ENCODE data around the gene FBXW5. TPM values are rescaled to one million over a fixed set of nuclear protein-coding genes. Genes with fewer than 3 reads are reported as not detected.

FBXW5 gene
- total RNA-seq, 2 donors from 2014 or later = 199 to 304 TPM

DNA sequence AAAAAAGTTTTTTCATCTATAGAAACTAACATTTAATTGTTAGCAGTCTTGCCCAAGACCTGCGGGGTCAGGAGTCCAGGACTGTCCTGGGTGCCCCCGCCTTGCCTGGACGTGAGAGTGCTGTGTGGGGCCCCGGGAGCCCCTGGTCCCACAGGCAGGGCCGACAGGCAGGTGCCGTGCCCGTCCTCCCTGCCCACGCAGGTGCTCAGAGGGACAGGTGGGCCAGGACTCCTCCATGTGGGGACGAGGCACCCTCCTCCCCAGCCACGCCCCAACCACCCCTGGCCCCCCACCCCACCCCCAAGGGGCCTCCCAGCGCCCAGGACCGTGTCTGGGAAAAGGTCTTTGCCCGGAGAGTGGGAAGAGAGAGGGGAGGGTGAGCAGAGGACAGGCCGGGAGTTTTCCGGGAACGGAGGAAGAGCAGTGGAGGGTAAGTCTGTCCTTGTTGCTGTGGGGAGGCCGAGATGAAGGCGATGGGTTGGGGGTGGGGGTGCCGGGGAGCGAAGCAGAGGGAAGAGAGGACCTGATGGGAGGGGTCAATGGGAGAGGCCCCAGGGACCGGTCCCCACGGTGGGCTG is 4.8 kb upstream of the FBXW5 start:
- Histone ChIP-seq H3K4me1 (replicated peaks) (no peaks in the 10 kb centered on the region), H3K9me3 (no peaks in the 10 kb centered on the region), H3K4me3 (peak overlapping the region; percentile 58 to 61), H3K36me3 (no peaks in the 10 kb centered on the region), H3K27ac (peak overlapping the region; percentile 83 to 86), H3K27me3 (replicated peaks; ENCODE audit: insufficient read depth) (no peaks in the 10 kb centered on the region)
- DNase-seq (ENCODE audit: low spot score) = no peak
- 14% methylated on average over 22 of the region's 22 CpGs for WGBS
- no peak for TF ChIP-seq POLR2A (IDR thresholded peaks at IDR 0.05)
- TF ChIP-seq POLR2AphosphoS5 (IDR thresholded peaks at IDR 0.05) = no peak
- TF ChIP-seq, protein P1, sequence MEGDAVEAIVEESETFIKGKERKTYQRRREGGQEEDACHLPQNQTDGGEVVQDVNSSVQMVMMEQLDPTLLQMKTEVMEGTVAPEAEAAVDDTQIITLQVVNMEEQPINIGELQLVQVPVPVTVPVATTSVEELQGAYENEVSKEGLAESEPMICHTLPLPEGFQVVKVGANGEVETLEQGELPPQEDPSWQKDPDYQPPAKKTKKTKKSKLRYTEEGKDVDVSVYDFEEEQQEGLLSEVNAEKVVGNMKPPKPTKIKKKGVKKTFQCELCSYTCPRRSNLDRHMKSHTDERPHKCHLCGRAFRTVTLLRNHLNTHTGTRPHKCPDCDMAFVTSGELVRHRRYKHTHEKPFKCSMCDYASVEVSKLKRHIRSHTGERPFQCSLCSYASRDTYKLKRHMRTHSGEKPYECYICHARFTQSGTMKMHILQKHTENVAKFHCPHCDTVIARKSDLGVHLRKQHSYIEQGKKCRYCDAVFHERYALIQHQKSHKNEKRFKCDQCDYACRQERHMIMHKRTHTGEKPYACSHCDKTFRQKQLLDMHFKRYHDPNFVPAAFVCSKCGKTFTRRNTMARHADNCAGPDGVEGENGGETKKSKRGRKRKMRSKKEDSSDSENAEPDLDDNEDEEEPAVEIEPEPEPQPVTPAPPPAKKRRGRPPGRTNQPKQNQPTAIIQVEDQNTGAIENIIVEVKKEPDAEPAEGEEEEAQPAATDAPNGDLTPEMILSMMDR (IDR thresholded peaks at IDR 0.05) = no peak
- intact Hi-C loops (cut with DNase I) = loop anchor here (5.0 kb wide), 1 partner anchor 157 kb away; the partner anchor contains the start of gene TMEM141

DNA sequence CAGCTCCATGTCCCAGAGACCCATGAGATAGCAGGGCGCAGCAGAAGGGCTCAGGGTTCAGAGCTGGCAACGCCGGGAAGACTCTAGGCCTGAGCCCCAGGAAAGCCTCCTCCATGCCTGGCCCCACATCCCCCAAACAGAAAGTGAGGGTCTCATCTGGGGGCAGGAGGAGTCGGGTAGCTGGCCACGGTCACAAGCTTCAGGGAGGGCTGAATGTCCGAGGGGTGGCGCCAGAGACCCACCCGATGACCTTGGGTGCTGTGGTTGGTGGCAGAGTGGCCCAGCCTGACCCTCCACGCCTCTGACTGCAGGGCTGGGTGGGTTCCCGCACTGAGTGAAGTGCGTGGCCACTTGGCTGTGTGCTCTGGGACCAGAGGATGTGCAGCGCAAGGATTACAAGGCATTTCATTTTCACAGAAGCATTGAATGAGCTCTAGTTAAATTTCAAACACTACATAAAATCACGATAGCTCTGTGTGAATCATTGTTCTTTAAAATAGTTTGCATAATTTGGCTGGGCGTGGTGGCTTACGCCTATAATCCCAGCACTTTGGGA is 3.5 kb upstream of the FBXW5 start:
- TF ChIP-seq, protein P1 (IDR thresholded peaks at IDR 0.05) = peak in 3 of 4 experiments; percentile 34 to 48 (median 34)
- no peak for TF ChIP-seq POLR2AphosphoS5 (IDR thresholded peaks at IDR 0.05)
- Histone ChIP-seq H3K36me3 (no peaks in the 10 kb centered on the region), H3K9me3 (no peaks in the 10 kb centered on the region), H3K27me3 (replicated peaks; ENCODE audit: insufficient read depth) (no peaks in the 10 kb centered on the region), H3K4me1 (replicated peaks) (no peaks in the 10 kb centered on the region), H3K27ac (no peak overlapping the region), H3K4me3 (no peak overlapping the region)
- no peak for DNase-seq (ENCODE audit: low spot score)
- 41% methylated on average over 15 of the region's 15 CpGs for WGBS
- intact Hi-C loops (cut with DNase I) = loop anchor here (5.0 kb wide), 1 partner anchor 156 kb away; the partner anchor contains the start of gene TMEM141

DNA sequence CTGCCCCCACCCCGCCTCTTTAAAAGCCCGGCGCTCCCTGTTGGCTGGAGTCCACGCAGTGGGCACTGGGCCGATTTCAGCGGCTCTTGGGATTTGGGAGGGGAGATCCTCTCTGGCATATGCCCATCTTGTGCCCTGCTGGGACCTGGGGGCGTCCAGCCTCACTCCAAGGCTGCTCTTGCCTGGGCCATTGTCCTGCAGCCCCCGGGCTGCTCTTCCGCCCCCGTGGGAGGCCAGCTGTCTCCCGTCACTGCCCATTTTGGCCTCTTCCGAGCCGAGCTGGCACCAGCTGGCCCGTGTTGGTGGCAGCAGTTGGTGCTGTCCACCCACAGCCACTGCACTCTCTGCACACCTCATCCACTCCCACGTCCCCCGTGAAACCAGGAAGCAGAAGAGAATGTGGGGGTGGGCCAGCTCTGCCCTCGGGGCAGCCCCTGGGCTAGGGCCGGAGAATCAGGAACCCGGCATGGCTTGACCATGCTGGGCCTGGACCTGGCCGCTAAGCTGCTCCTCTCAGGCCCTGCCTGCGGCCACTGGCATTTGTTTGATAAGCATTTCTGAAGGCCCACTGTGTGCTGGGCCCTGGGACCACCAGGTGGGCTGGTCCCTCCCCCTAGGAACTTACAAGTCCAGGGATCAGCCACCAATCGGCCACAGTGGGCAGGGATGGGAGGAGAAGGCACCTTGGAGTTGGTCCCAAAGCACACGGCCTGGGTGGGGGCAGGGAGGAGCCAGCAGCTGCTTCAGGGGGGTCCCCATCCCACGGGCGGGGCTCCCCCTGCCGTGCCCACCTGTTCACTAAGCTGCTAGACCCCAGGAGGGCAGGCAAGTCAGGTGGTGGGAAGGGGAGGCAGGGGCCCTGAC is 2.7 kb upstream of the FBXW5 start:
- H3K9me3 ChIP-seq = no peaks in the 10 kb centered on the region
- H3K36me3 ChIP-seq = peaks cover 5 to 6% of the 10 kb centered on the region in 2 donors
- no peaks in the 10 kb centered on the region for H3K4me1 ChIP-seq (replicated peaks)
- H3K27ac ChIP-seq = no peak overlapping the region
- WGBS = 55% methylated on average over 26 of the region's 26 CpGs
- intact Hi-C loops (cut with DNase I) = loop anchor here (5.0 kb wide), 1 partner anchor 155 kb away; the partner anchor contains the start of gene TMEM141
- no peak for DNase-seq (ENCODE audit: low spot score)
- no peak overlapping the region for H3K4me3 ChIP-seq
- no peaks in the 10 kb centered on the region for H3K27me3 ChIP-seq (replicated peaks; ENCODE audit: insufficient read depth)
- TF ChIP-seq POLR2AphosphoS5 (IDR thresholded peaks at IDR 0.05) = no peak
- TF ChIP-seq, protein P1 (IDR thresholded peaks at IDR 0.05) = no peak
- no peak for TF ChIP-seq POLR2A (IDR thresholded peaks at IDR 0.05)

DNA sequence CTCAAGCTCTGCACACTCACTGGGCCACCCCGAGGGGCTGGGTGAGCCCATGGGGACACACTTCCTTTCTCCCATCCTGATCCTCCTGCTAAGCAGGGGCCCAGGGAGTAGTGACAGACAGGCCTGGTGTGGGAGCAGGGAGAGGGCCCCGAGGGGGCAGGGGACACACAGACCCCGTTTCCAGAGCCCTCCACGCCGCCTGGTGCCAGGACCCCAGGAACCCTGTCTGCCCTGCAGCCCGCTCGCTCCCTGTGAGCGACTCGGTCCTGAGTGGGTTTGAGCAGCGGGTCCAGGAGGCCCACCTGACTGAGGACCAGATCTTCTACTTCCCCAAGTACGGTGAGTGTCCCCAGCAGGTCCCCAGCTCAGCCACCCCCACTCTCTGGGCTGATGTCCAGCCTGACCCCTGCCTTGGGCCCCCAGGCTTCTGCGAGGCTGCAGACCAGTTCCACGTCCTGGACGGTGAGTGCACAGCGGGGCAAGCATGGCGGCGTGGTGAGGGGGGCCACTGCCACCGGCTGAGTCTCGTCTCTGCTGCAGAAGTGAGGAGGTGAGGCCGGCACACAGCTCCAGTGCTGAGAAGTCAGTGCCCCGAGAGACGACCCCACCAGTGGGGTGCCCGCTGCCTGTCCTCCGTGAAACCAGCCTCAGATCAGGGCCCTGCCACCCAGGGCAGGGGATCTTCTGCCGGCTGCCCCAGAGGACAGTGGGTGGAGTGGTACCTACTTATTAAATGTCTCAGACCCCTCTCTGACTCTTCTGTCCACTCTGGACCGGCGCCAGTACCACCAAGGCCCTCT is 1.9 kb upstream of the FBXW5 start:
- H3K27ac ChIP-seq = no peak overlapping the region
- no peak for TF ChIP-seq POLR2A (IDR thresholded peaks at IDR 0.05)
- TF ChIP-seq, protein P1 (IDR thresholded peaks at IDR 0.05) = no peak
- TF ChIP-seq POLR2AphosphoS5 (IDR thresholded peaks at IDR 0.05) = no peak
- H3K36me3 ChIP-seq = peaks cover 13 to 14% of the 10 kb centered on the region in 2 donors
- H3K9me3 ChIP-seq = no peaks in the 10 kb centered on the region
- 80% methylated on average over 27 of the region's 27 CpGs for WGBS
- intact Hi-C loops (cut with DNase I) = loop anchor here (5.0 kb wide), 1 partner anchor 154 kb away; the partner anchor contains the start of gene TMEM141
- no peaks in the 10 kb centered on the region for H3K4me1 ChIP-seq (replicated peaks)
- H3K4me3 ChIP-seq = no peak overlapping the region
- no peak for DNase-seq (ENCODE audit: low spot score)
- H3K27me3 ChIP-seq (replicated peaks; ENCODE audit: insufficient read depth) = no peaks in the 10 kb centered on the region

Data from prostate gland (tissue), 2 donors.